Heart right ventricle (tissue), 16 donors: ENCODE data around the gene NEB. TPM values are rescaled to one million over a fixed set of nuclear protein-coding genes. Genes with fewer than 3 reads are reported as not detected.

ENCODE experiments used
- ATAC-seq, 8 donors: fragments of 200-7000 bp; cut with Tn5 transposase; one replicate each; pipeline ENCODE4 v1.9.1; 2020; ENCODE audit warnings: mild to moderate bottlenecking in 8 of 8, moderate library complexity in 8 of 8, moderate number of reproducible peaks in 1 of 8
- DNase-seq, 2 donors: peaks; one replicate each; pipeline ENCODE4 v3.0.0-alpha.2; 2020
- H3K27ac ChIP-seq, 10 donors: fragments of 200-600 bp; sonication (generic) in 2 of 10; one replicate each; pipeline versions ENCODE4 v1.5.0 to v1.8.0; 2020 to 2022; ENCODE audit warnings: mild to moderate bottlenecking in 3 of 10
- H3K27me3 ChIP-seq, 7 donors: fragments of 200-600 bp; one replicate each; pipeline ENCODE4 v1.8.0; 2021 to 2022; ENCODE audit warnings: mild to moderate bottlenecking in 2 of 7
- H3K36me3 ChIP-seq, 9 donors: fragments of 200-600 bp; sonication (generic) in 1 of 9; one replicate each; pipeline versions ENCODE4 v1.5.0 to v1.8.0; 2020 to 2022; ENCODE audit warnings: mild to moderate bottlenecking in 2 of 9
- H3K4me1 ChIP-seq, 9 donors: fragments of 200-600 bp; sonication (generic) in 1 of 9; one replicate each; pipeline versions ENCODE4 v1.5.0 to v1.8.0; 2020 to 2022; ENCODE audit warnings: mild to moderate bottlenecking in 4 of 9
- H3K4me3 ChIP-seq, 10 donors: fragments of 200-600 bp; sonication (generic) in 2 of 10; one replicate each; pipeline versions ENCODE4 v1.5.0 to v1.8.0; 2020 to 2022; ENCODE audit warnings: mild to moderate bottlenecking in 7 of 10, moderate library complexity in 2 of 10
- H3K9me3 ChIP-seq, 11 donors: fragments of 200-600 bp in 10 of 11; sonication (generic) in 2 of 11; one replicate each; pipeline versions ENCODE4 v1.5.0 to v1.8.0; 2013 to 2022; ENCODE audit warnings: mild to moderate bottlenecking in 2 of 11, control low read depth in 1 of 11, moderate library complexity in 1 of 11
- CTCF ChIP-seq, 9 donors: fragments of 200-600 bp; sonication (generic) in 2 of 9; IDR thresholded peaks; one replicate each; pipeline versions ENCODE4 v1.5.0 to v1.8.0; 2021 to 2022; ENCODE audit warnings: antibody characterized with exemption in 9 of 9, mild to moderate bottlenecking in 5 of 9, moderate library complexity in 1 of 9
- WGBS, 2 donors: extraction: QIAGEN DNeasy Blood & Tissue Kit; methylation state at CpG; one replicate each; pipeline ENCODE4 v1.1.7; 2013; ENCODE audit warnings: inconsistent platforms in 1 of 2; 5-methylcytosine and 5-hydroxymethylcytosine counted together
- intact Hi-C, 10 donors: fragments of 100-400 bp; cut with DNase I; formaldehyde crosslinking; loops; one replicate each; pipeline versions ENCODE4 v1.11.1 to v1.14.2; 2022
- polyA plus RNA-seq, 2 donors: library from polyadenylated mRNA; stranded (reverse); fragments of 200-250 nt; gene quantifications; one replicate each; pipeline ENCODE4 v1.2.3, GENCODE V29; 2013
- total RNA-seq, 10 donors: library from RNA; stranded (reverse); fragmentation: NEBNext Ultra II Directional in 3 of 10; extraction: Animal tissue kit (Norgen Biotek cat#: 25700) in 3 of 10; gene quantifications; one replicate each; pipeline versions ENCODE4 v1.2.1 to v1.2.4, GENCODE V29; 2021 to 2023
- donor health status: Arrhythmogenic right ventricular cardiomyopathy.
- donor health status: ischemic (EF 13 %, LVEDD 7.1; RV severe dilation, severe dysfunction).
- donor health status: healthy with polysubstance abuse.
- donor health status: DM: no; HTN: yes; CAD: no.
- donor health status: DM: no; HTN: no; CAD: no.
- donor health status: ischemic (EF 25% LVEDD 6.9; RV normal size, moderate dysfunction).
- donor health status: ischemic (EF 25% LVEDD 5.7; RV mildly dilated, moderate dysfunction).
- donor health status: healthy.
- donor health status: DM: yes; HTN: yes; CAD: no.
- donor health status: Ischemic cardiomyopathy.
- donor health status: ischemic (EF 35%, LVEDD 5.7; RV mildly dilated, moderate dysfunction).
- donor health status: nonischemic (EF 11% LVEDD 7.7; RV severe dilation, severe dysfunction).
- donor health status: DM: yes; HTN: yes; CAD: no.
- donor health status: PGD.
- donor health status: ischemic (EF 29% LVEDD 5.4; RV normal size, mild dysfunction).
- donor health status: nonischemic (EF 23%, LVEDD 6.1; RV moderate dilation, normal function).

The NEB gene
- total and polyA plus RNA-seq, 12 donors = 0.32 to 19.4 (median 3.8) TPM

GRCh38 chr2:151556121-151556520 is 178.2 kb downstream of the NEB start:
- Histone ChIP-seq H3K4me1 (peaks cover 0 to 7% (median 0%) of the 10 kb centered on the region in 9 donors), H3K4me3 (no peak overlapping the region), H3K27ac (no peak overlapping the region), H3K9me3 (peaks cover 0 to 6% (median 0%) of the 10 kb centered on the region in 11 donors), H3K27me3 (no peaks in the 10 kb centered on the region), H3K36me3 (no peaks in the 10 kb centered on the region)
- intact Hi-C loops = no loop called here
- no peak for TF ChIP-seq CTCF (IDR thresholded peaks at IDR 0.05)
- DNase-seq (no peak), ATAC-seq (no peak)

GRCh38 chr2:151552287-151552686 is 182.0 kb downstream of the NEB start:
- no peaks in the 10 kb centered on the region for H3K36me3 ChIP-seq
- no peak for TF ChIP-seq CTCF (IDR thresholded peaks at IDR 0.05)
- intact Hi-C loops = no loop called here
- H3K4me1 ChIP-seq = no peaks in the 10 kb centered on the region
- no peaks in the 10 kb centered on the region for H3K27me3 ChIP-seq
- 79 to 80% methylated on average over 5 of the region's 5 CpGs for WGBS, 2 donors
- no peak overlapping the region for H3K27ac ChIP-seq
- H3K9me3 ChIP-seq = no peaks in the 10 kb centered on the region
- ATAC-seq = no peak
- no peak overlapping the region for H3K4me3 ChIP-seq
- DNase-seq = no peak

- H3K4me1 ChIP-seq = no peaks in the 10 kb centered on the region
- no peaks in the 10 kb centered on the region for H3K27me3 ChIP-seq
- H3K27ac ChIP-seq = no peak overlapping the region
- 74 to 83% methylated on average over 5 of the region's 5 CpGs for WGBS, 2 donors
- no peaks in the 10 kb centered on the region for H3K9me3 ChIP-seq
- no peak for DNase-seq
- intact Hi-C loops = no loop called here
- no peak for TF ChIP-seq CTCF (IDR thresholded peaks at IDR 0.05)
- no peak overlapping the region for H3K4me3 ChIP-seq
- no peak for ATAC-seq
- H3K36me3 ChIP-seq = no peaks in the 10 kb centered on the region
Measured at GRCh38 chr2:151551556-151551955, 182.7 kb downstream of the NEB start.

GRCh38 chr2:151549191-151549590 is 185.1 kb downstream of the NEB start:
- no peak overlapping the region for H3K27ac ChIP-seq
- no peaks in the 10 kb centered on the region for H3K27me3 ChIP-seq
- no peaks in the 10 kb centered on the region for H3K9me3 ChIP-seq
- intact Hi-C loops = no loop called here
- no peaks in the 10 kb centered on the region for H3K4me1 ChIP-seq
- ATAC-seq = no peak
- no peak for TF ChIP-seq CTCF (IDR thresholded peaks at IDR 0.05)
- H3K4me3 ChIP-seq = no peak overlapping the region
- DNase-seq = no peak
- H3K36me3 ChIP-seq = no peaks in the 10 kb centered on the region
- WGBS, 2 donors = 78 to 81% methylated on average over 2 of the region's 2 CpGs

- 96 to 97% methylated on average over 5 of the region's 5 CpGs for WGBS, 2 donors
- intact Hi-C loops = no loop called here
- no peak overlapping the region for H3K27ac ChIP-seq
Measured at GRCh38 chr2:151544449-151544848, 189.8 kb downstream of the NEB start.

More at GRCh38 chr2:151544449-151544848, 189.8 kb downstream of the NEB start:
- no peaks in the 10 kb centered on the region for H3K9me3 ChIP-seq
- H3K27me3 ChIP-seq = no peaks in the 10 kb centered on the region
- ATAC-seq = no peak
- TF ChIP-seq CTCF (IDR thresholded peaks at IDR 0.05) = no peak
- no peak overlapping the region for H3K4me3 ChIP-seq
- H3K36me3 ChIP-seq = no peaks in the 10 kb centered on the region
- H3K4me1 ChIP-seq = no peaks in the 10 kb centered on the region
- DNase-seq = no peak
